ENCODE data around the gene TMPRSS9.

TMPRSS9 gene

GRCh38 chr19:2436384-2436783 is 76.3 kb downstream of the TMPRSS9 start:
- Histone ChIP-seq H3K9me3 (no peaks in the 10 kb centered on the region), H3K4me1 (no peaks in the 10 kb centered on the region), H3K36me3 (replicated peaks) (peaks cover 54% of the 10 kb centered on the region), H3K27me3 (ENCODE audit: low read depth) (no peaks in the 10 kb centered on the region), H3K4me3 (no peak overlapping the region)
- in situ Hi-C loops (cut with MboI; ENCODE audit: low sequenced_read_pairs) = no loop called here
- DNase-seq (ENCODE audit: low spot score in 2 of 2) = no peak

GRCh38 chr19:2436926-2437325 is 76.9 kb downstream of the TMPRSS9 start:
- peaks cover 53% of the 10 kb centered on the region for H3K36me3 ChIP-seq (replicated peaks)

GRCh38 chr19:2438178-2438577 is 78.1 kb downstream of the TMPRSS9 start:
- no peak overlapping the region for H3K4me3 ChIP-seq
- H3K4me1 ChIP-seq = no peaks in the 10 kb centered on the region
- no peaks in the 10 kb centered on the region for H3K9me3 ChIP-seq
- H3K36me3 ChIP-seq (replicated peaks) = peaks cover 58% of the 10 kb centered on the region
- in situ Hi-C loops (cut with MboI; ENCODE audit: low sequenced_read_pairs) = no loop called here
- no peak for DNase-seq (ENCODE audit: low spot score in 2 of 2)
- H3K27me3 ChIP-seq (ENCODE audit: low read depth) = no peaks in the 10 kb centered on the region

More at GRCh38 chr19:2436926-2437325, 76.9 kb downstream of the TMPRSS9 start:
- in situ Hi-C loops (cut with MboI; ENCODE audit: low sequenced_read_pairs) = no loop called here
- Histone ChIP-seq H3K9me3 (no peaks in the 10 kb centered on the region), H3K4me1 (no peaks in the 10 kb centered on the region), H3K27me3 (ENCODE audit: low read depth) (no peaks in the 10 kb centered on the region), H3K4me3 (no peak overlapping the region)
- no peak for DNase-seq (ENCODE audit: low spot score in 2 of 2)

- no peak for DNase-seq (ENCODE audit: low spot score in 2 of 2)
- Histone ChIP-seq H3K9me3 (no peaks in the 10 kb centered on the region), H3K36me3 (replicated peaks) (peaks cover 58% of the 10 kb centered on the region)
Observed at GRCh38 chr19:2440515-2440914, 80.5 kb downstream of the TMPRSS9 start.

GRCh38 chr19:2441096-2441752 is 81.2 kb downstream of the TMPRSS9 start:
- Histone ChIP-seq H3K9me3 (no peaks in the 10 kb centered on the region), H3K27me3 (ENCODE audit: low read depth) (no peaks in the 10 kb centered on the region), H3K4me3 (no peak overlapping the region), H3K36me3 (replicated peaks) (peaks cover 53% of the 10 kb centered on the region), H3K4me1 (no peaks in the 10 kb centered on the region)
- DNase-seq (ENCODE audit: low spot score in 2 of 2) = no peak
- in situ Hi-C loops (cut with MboI; ENCODE audit: low sequenced_read_pairs) = no loop called here

More at GRCh38 chr19:2440515-2440914, 80.5 kb downstream of the TMPRSS9 start:
- Histone ChIP-seq H3K4me3 (no peak overlapping the region), H3K4me1 (no peaks in the 10 kb centered on the region), H3K27me3 (ENCODE audit: low read depth) (no peaks in the 10 kb centered on the region)
- in situ Hi-C loops (cut with MboI; ENCODE audit: low sequenced_read_pairs) = no loop called here

GRCh38 chr19:2443116-2443784 is 83.2 kb downstream of the TMPRSS9 start:
- Histone ChIP-seq H3K4me3 (no peak overlapping the region), H3K27me3 (ENCODE audit: low read depth) (no peaks in the 10 kb centered on the region), H3K36me3 (replicated peaks) (peaks cover 46% of the 10 kb centered on the region), H3K9me3 (no peaks in the 10 kb centered on the region), H3K4me1 (no peaks in the 10 kb centered on the region)
- in situ Hi-C loops (cut with MboI; ENCODE audit: low sequenced_read_pairs) = no loop called here
- no peak for DNase-seq (ENCODE audit: low spot score in 2 of 2)

- H3K9me3 ChIP-seq = no peaks in the 10 kb centered on the region
- DNase-seq (ENCODE audit: low spot score in 2 of 2) = no peak
- H3K4me3 ChIP-seq = no peak overlapping the region
- peaks cover 45% of the 10 kb centered on the region for H3K36me3 ChIP-seq (replicated peaks)
- no peaks in the 10 kb centered on the region for H3K4me1 ChIP-seq
- in situ Hi-C loops (cut with MboI; ENCODE audit: low sequenced_read_pairs) = no loop called here
- H3K27me3 ChIP-seq (ENCODE audit: low read depth) = no peaks in the 10 kb centered on the region
Observed at GRCh38 chr19:2443785-2444182, 83.7 kb downstream of the TMPRSS9 start.

- in situ Hi-C loops (cut with MboI; ENCODE audit: low sequenced_read_pairs) = no loop called here
- peaks cover 52% of the 10 kb centered on the region for H3K36me3 ChIP-seq (replicated peaks)
- no peaks in the 10 kb centered on the region for H3K27me3 ChIP-seq (ENCODE audit: low read depth)
- no peak for DNase-seq (ENCODE audit: low spot score in 2 of 2)
- no peak overlapping the region for H3K4me3 ChIP-seq
- H3K9me3 ChIP-seq = no peaks in the 10 kb centered on the region
- H3K4me1 ChIP-seq = no peaks in the 10 kb centered on the region
Observed at GRCh38 chr19:2444251-2445002, 84.4 kb downstream of the TMPRSS9 start.

- H3K4me3 ChIP-seq = no peak overlapping the region
- peaks cover 48% of the 10 kb centered on the region for H3K36me3 ChIP-seq (replicated peaks)
- H3K27me3 ChIP-seq (ENCODE audit: low read depth) = no peaks in the 10 kb centered on the region
- DNase-seq (ENCODE audit: low spot score in 2 of 2) = no peak
- no peaks in the 10 kb centered on the region for H3K4me1 ChIP-seq
- in situ Hi-C loops (cut with MboI; ENCODE audit: low sequenced_read_pairs) = no loop called here
- H3K9me3 ChIP-seq = no peaks in the 10 kb centered on the region
Observed at GRCh38 chr19:2446381-2446780, 86.3 kb downstream of the TMPRSS9 start.

GRCh38 chr19:2449019-2449418 is 89.0 kb downstream of the TMPRSS9 start:
- peaks cover 31% of the 10 kb centered on the region for H3K36me3 ChIP-seq (replicated peaks)
- H3K9me3 ChIP-seq = no peaks in the 10 kb centered on the region
- in situ Hi-C loops (cut with MboI; ENCODE audit: low sequenced_read_pairs) = no loop called here
- no peaks in the 10 kb centered on the region for H3K27me3 ChIP-seq (ENCODE audit: low read depth)
- H3K4me3 ChIP-seq = no peak overlapping the region
- DNase-seq (ENCODE audit: low spot score in 2 of 2) = no peak
- no peaks in the 10 kb centered on the region for H3K4me1 ChIP-seq

GRCh38 chr19:2451138-2451537 is 91.1 kb downstream of the TMPRSS9 start:
- in situ Hi-C loops (cut with MboI; ENCODE audit: low sequenced_read_pairs) = no loop called here

GRCh38 chr19:2451741-2452140 is 91.7 kb downstream of the TMPRSS9 start:
- Histone ChIP-seq H3K4me3 (no peak overlapping the region), H3K9me3 (no peaks in the 10 kb centered on the region), H3K27me3 (ENCODE audit: low read depth) (no peaks in the 10 kb centered on the region), H3K4me1 (peaks cover 9% of the 10 kb centered on the region), H3K36me3 (replicated peaks) (peaks cover 23% of the 10 kb centered on the region)
- in situ Hi-C loops (cut with MboI; ENCODE audit: low sequenced_read_pairs) = no loop called here
- no peak for DNase-seq (ENCODE audit: low spot score in 2 of 2)

More at GRCh38 chr19:2451138-2451537, 91.1 kb downstream of the TMPRSS9 start:
- Histone ChIP-seq H3K4me1 (peaks cover 9% of the 10 kb centered on the region), H3K9me3 (no peaks in the 10 kb centered on the region), H3K4me3 (no peak overlapping the region), H3K27me3 (ENCODE audit: low read depth) (no peaks in the 10 kb centered on the region), H3K36me3 (replicated peaks) (peaks cover 23% of the 10 kb centered on the region)
- no peak for DNase-seq (ENCODE audit: low spot score in 2 of 2)

- in situ Hi-C loops (cut with MboI; ENCODE audit: low sequenced_read_pairs) = no loop called here
- Histone ChIP-seq H3K36me3 (replicated peaks) (peaks cover 15% of the 10 kb centered on the region), H3K4me1 (peaks cover 12% of the 10 kb centered on the region), H3K27me3 (ENCODE audit: low read depth) (no peaks in the 10 kb centered on the region), H3K9me3 (no peaks in the 10 kb centered on the region), H3K4me3 (no peak overlapping the region)
- DNase-seq (ENCODE audit: low spot score in 2 of 2) = no peak
Observed at GRCh38 chr19:2453431-2454025, 93.5 kb downstream of the TMPRSS9 start.

Measured in HAP-1 (cell line).